DND-41 (cell line): ENCODE results near the gene CYP4A22.

Experiments
- ATAC-seq: fragments of 200-7000 bp; cut with Tn5 transposase; 3 replicates; pipeline ENCODE4 v1.9.1; 2021; ENCODE audit warnings: low read depth; ENCODE audit not compliant: insufficient read depth
- DNase-seq: peaks from one replicate; pipeline ENCODE4 v3.0.0-alpha.2; 2020
- H2AFZ ChIP-seq: 2 replicates; pipeline ENCODE4 v1.6.0; 2012; ENCODE audit warnings: low read depth, low read length
- H3K27ac ChIP-seq: 2 replicates; pipeline ENCODE4 v1.5.1; 2012; ENCODE audit warnings: low read length, inconsistent platforms
- H3K27me3 ChIP-seq: fragments of 200-600 bp; sonication (generic); 2 replicates; pipeline ENCODE4 v1.6.0; 2012; ENCODE audit warnings: low read length, mild to moderate bottlenecking, inconsistent platforms; ENCODE audit not compliant: insufficient read depth, poor library complexity
- H3K36me3 ChIP-seq: 2 replicates; pipeline ENCODE4 v1.5.1; 2012; ENCODE audit warnings: low read length, inconsistent platforms; ENCODE audit not compliant: insufficient read depth
- H3K4me1 ChIP-seq: 2 replicates; pipeline ENCODE4 v1.5.1; 2012; ENCODE audit warnings: mild to moderate bottlenecking, low read length; ENCODE audit not compliant: insufficient read depth
- H3K4me2 ChIP-seq: 2 replicates; pipeline ENCODE4 v1.6.0; 2012; ENCODE audit warnings: mild to moderate bottlenecking, moderate library complexity, low read length, inconsistent platforms; ENCODE audit not compliant: insufficient read depth
- H3K4me3 ChIP-seq, 2 experiments: fragments of 200-600 bp in 1 of 2; shearing (Covaris generic) in 1 of 2; 2 replicates each; pipeline ENCODE4 v1.5.1; 2012 to 2016; ENCODE audit warnings: inconsistent platforms in 2 of 2, low read length in 2 of 2, mild to moderate bottlenecking in 2 of 2, low read depth in 1 of 2, moderate library complexity in 1 of 2
- H3K79me2 ChIP-seq: 2 replicates; pipeline ENCODE4 v1.6.0; 2012; ENCODE audit warnings: low read length, inconsistent platforms; ENCODE audit not compliant: insufficient read depth
- H3K9ac ChIP-seq: 2 replicates; pipeline ENCODE4 v1.6.0; 2012; ENCODE audit warnings: low read depth, mild to moderate bottlenecking, inconsistent platforms, low read length, moderate library complexity
- H3K9me3 ChIP-seq: 2 replicates; pipeline ENCODE4 v1.5.1; 2012; ENCODE audit warnings: low read length, moderate library complexity, mild to moderate bottlenecking, inconsistent platforms; ENCODE audit not compliant: insufficient read depth, severe bottlenecking
- H4K20me1 ChIP-seq: 2 replicates; pipeline ENCODE4 v1.6.0; 2012; ENCODE audit warnings: low read length; ENCODE audit not compliant: insufficient read depth
- CTCF ChIP-seq: IDR thresholded peaks from 2 replicates; pipeline ENCODE4 v1.5.1; 2012; ENCODE audit warnings: borderline replicate concordance, low read length, moderate library complexity, mild to moderate bottlenecking; ENCODE audit not compliant: poor library complexity, severe bottlenecking; ENCODE audit errors: extremely low read depth
- EZH2 ChIP-seq: IDR thresholded peaks from 3 replicates; pipeline ENCODE4 v1.6.1; 2012; ENCODE audit warnings: borderline replicate concordance, low read depth, mild to moderate bottlenecking, moderate library complexity, low read length, inconsistent platforms; ENCODE audit not compliant: severe bottlenecking

Gene CYP4A22

GRCh38 chr1:47187231-47187925, 50.1 kb downstream of the CYP4A22 start:
- TF ChIP-seq CTCF (no peak), EZH2 (no peak)
- no peaks in the 10 kb centered on the region for H3K9me3 ChIP-seq
- no peaks in the 10 kb centered on the region for H3K4me1 ChIP-seq
- peaks cover 8% of the 10 kb centered on the region for H3K27me3 ChIP-seq
- H3K4me3 ChIP-seq = no peak overlapping the region
- H4K20me1 ChIP-seq = 0 out of 2 replicates have a peak, but pooled peaks cover 2% of the 10 kb centered on the region
- ATAC-seq (no peak), DNase-seq (no peak)
- H3K79me2 ChIP-seq = no peaks in the 10 kb centered on the region
- H3K9ac ChIP-seq = no peak overlapping the region
- H3K36me3 ChIP-seq = no peaks in the 10 kb centered on the region
- no peak overlapping the region for H3K27ac ChIP-seq
- no peak overlapping the region for H3K4me2 ChIP-seq
- no peak overlapping the region for H2AFZ ChIP-seq

- no peaks in the 10 kb centered on the region for H3K79me2 ChIP-seq
- peaks cover 8% of the 10 kb centered on the region for H3K27me3 ChIP-seq
- no peak overlapping the region for H3K4me2 ChIP-seq
- H3K4me1 ChIP-seq = no peaks in the 10 kb centered on the region
- no peak overlapping the region for H3K4me3 ChIP-seq
- H3K36me3 ChIP-seq = no peaks in the 10 kb centered on the region
- no peak for DNase-seq
- TF ChIP-seq CTCF = no peak
- TF ChIP-seq EZH2 = no peak
- H3K27ac ChIP-seq = no peak overlapping the region
- H3K9me3 ChIP-seq = no peaks in the 10 kb centered on the region
- no peak for ATAC-seq
- H3K9ac ChIP-seq = no peak overlapping the region
- H2AFZ ChIP-seq = no peak overlapping the region
- 0 out of 2 replicates have a peak, but pooled peaks cover 2% of the 10 kb centered on the region for H4K20me1 ChIP-seq
These were observed 50.6 kb downstream of the CYP4A22 start for GRCh38 chr1:47187926-47188250.

GRCh38 chr1:47188791-47189785, 51.8 kb downstream of the CYP4A22 start:
- no peak for TF ChIP-seq EZH2
- no peak for TF ChIP-seq CTCF
- Histone ChIP-seq H3K4me2 (no peak overlapping the region), H3K4me1 (no peaks in the 10 kb centered on the region), H4K20me1 (0 out of 2 replicates have a peak, but pooled peaks cover 2% of the 10 kb centered on the region), H2AFZ (no peak overlapping the region), H3K36me3 (no peaks in the 10 kb centered on the region), H3K9me3 (no peaks in the 10 kb centered on the region), H3K4me3 (no peak overlapping the region), H3K27ac (no peak overlapping the region), H3K27me3 (peaks cover 8% of the 10 kb centered on the region), H3K9ac (no peak overlapping the region), H3K79me2 (no peaks in the 10 kb centered on the region)
- DNase-seq (no peak), ATAC-seq (no peak)
